HG03097 (cell line): ENCODE data around the gene ERGIC1.

Source experiments
- ATAC-seq: cut with Tn5 transposase; IDR thresholded peaks from one replicate; pipeline ENCODE4 v1.9.1; 2021; ENCODE audit not compliant: unreplicated experiment, low FRiP score

ERGIC1 gene

GRCh38 chr5:172897481-172898217 is 63.6 kb downstream of the ERGIC1 start:
- ATAC-seq: no peak

- ATAC-seq: no peak
These were observed 64.3 kb downstream of the ERGIC1 start for GRCh38 chr5:172898218-172898842.

GRCh38 chr5:172898843-172899369 is 64.9 kb downstream of the ERGIC1 start:
- no peak for ATAC-seq

- ATAC-seq: no peak
These were observed 65.4 kb downstream of the ERGIC1 start for GRCh38 chr5:172899436-172899835.

GRCh38 chr5:172901012-172901780 is 67.1 kb downstream of the ERGIC1 start:
- ATAC-seq: no peak

- ATAC-seq: no peak
These were observed 67.9 kb downstream of the ERGIC1 start for GRCh38 chr5:172901788-172902496.

- ATAC-seq: no peak
These were observed 68.7 kb downstream of the ERGIC1 start for GRCh38 chr5:172902497-172903472.

GRCh38 chr5:172903790-172904189 is 69.7 kb downstream of the ERGIC1 start:
- no peak for ATAC-seq

- ATAC-seq: no peak
These were observed 70.2 kb downstream of the ERGIC1 start for GRCh38 chr5:172904312-172904642.

- ATAC-seq: no peak
These were observed 70.7 kb downstream of the ERGIC1 start for GRCh38 chr5:172904643-172905345.

- no peak for ATAC-seq
These were observed 71.5 kb downstream of the ERGIC1 start for GRCh38 chr5:172905346-172906140.

GRCh38 chr5:172906436-172906835 is 72.4 kb downstream of the ERGIC1 start:
- no peak for ATAC-seq

GRCh38 chr5:172906888-172907287 is 72.8 kb downstream of the ERGIC1 start:
- ATAC-seq: no peak

GRCh38 chr5:172907657-172908056 is 73.6 kb downstream of the ERGIC1 start:
- no peak for ATAC-seq

- ATAC-seq: no peak
These were observed 74.6 kb downstream of the ERGIC1 start for GRCh38 chr5:172908662-172909061.

- no peak for ATAC-seq
These were observed 76.0 kb downstream of the ERGIC1 start for GRCh38 chr5:172909931-172910502.

GRCh38 chr5:172910828-172911627 is 77.0 kb downstream of the ERGIC1 start:
- ATAC-seq: no peak
